Lung (tissue), 12 donors: ENCODE data around the gene FAM149B1. TPM values are rescaled to one million over a fixed set of nuclear protein-coding genes. Genes with fewer than 3 reads are reported as not detected.

Source experiments
- ATAC-seq: fragments of 200-7000 bp; cut with Tn5 transposase; one replicate; pipeline ENCODE4 v1.9.1; 2020; ENCODE audit warnings: moderate number of reproducible peaks; ENCODE audit not compliant: insufficient read depth, low FRiP score
- DNase-seq, 3 donors: peaks; one replicate each; pipeline ENCODE4 v3.0.0-alpha.2; 2013 to 2017
- H3K27ac ChIP-seq, 2 donors: one replicate each; pipeline ENCODE4 v1.5.1; 2013; ENCODE audit warnings: mild to moderate bottlenecking in 2 of 2, moderate library complexity in 2 of 2, control low read depth in 1 of 2, inconsistent platforms in 1 of 2, low read depth in 1 of 2, low read length in 1 of 2
- H3K27me3 ChIP-seq, 3 donors: one replicate each; pipeline ENCODE4 v1.5.1; 2013; ENCODE audit warnings: low read length in 2 of 3; ENCODE audit not compliant: control insufficient read depth in 3 of 3, insufficient read depth in 3 of 3
- H3K36me3 ChIP-seq, 4 donors: one replicate each; pipeline ENCODE4 v1.5.1; 2013; ENCODE audit warnings: low read length in 4 of 4, mild to moderate bottlenecking in 1 of 4, moderate library complexity in 1 of 4; ENCODE audit not compliant: control insufficient read depth in 4 of 4, insufficient read depth in 4 of 4
- H3K4me1 ChIP-seq, 5 donors: one replicate each; pipeline ENCODE4 v1.5.1; 2013; ENCODE audit warnings: low read length in 5 of 5, mild to moderate bottlenecking in 2 of 5, moderate library complexity in 1 of 5; ENCODE audit not compliant: control insufficient read depth in 5 of 5, insufficient read depth in 5 of 5
- H3K4me3 ChIP-seq: one replicate; pipeline ENCODE4 v1.5.1; 2013; ENCODE audit warnings: mild to moderate bottlenecking, control low read depth, moderate library complexity
- H3K9ac ChIP-seq, 2 donors: one replicate each; pipeline ENCODE4 v1.5.1; 2013; ENCODE audit warnings: low read length in 2 of 2, control low read depth in 1 of 2; ENCODE audit not compliant: insufficient read depth in 1 of 2
- H3K9me3 ChIP-seq, 4 donors: one replicate each; pipeline ENCODE4 v1.5.1; 2013; ENCODE audit warnings: low read length in 3 of 4, mild to moderate bottlenecking in 1 of 4, moderate library complexity in 1 of 4; ENCODE audit not compliant: control insufficient read depth in 4 of 4, insufficient read depth in 3 of 4
- WGBS, 2 donors: extraction: QIAGEN DNeasy Blood & Tissue Kit; methylation state at CpG; one replicate each; pipeline ENCODE4 v1.1.7; 2013; 5-methylcytosine and 5-hydroxymethylcytosine counted together
- polyA plus RNA-seq, 2 donors: library from polyadenylated mRNA; stranded (reverse); fragments of 200-250 nt; gene quantifications; one replicate each; pipeline ENCODE4 v1.2.1, GENCODE V29; 2013
- total RNA-seq, 2 donors: library from RNA; depleted of rRNA in 1 of 2; stranded (reverse); fragments of >200 nt in 1 of 2; gene quantifications; one replicate each; pipeline ENCODE4 v1.2.1, GENCODE V29; 2014 to 2021
- TF ChIP-seq, protein P1 (sequence below): IDR thresholded peaks from 2 replicates; pipeline ENCODE4 v1.5.1; 2012; ENCODE audit warnings: mild to moderate bottlenecking; ENCODE audit errors: control extremely low read depth, extremely low read depth
- donor health status: control.
- donor health status: control.
- donor health status: Bipolar disorder and iron deficiency.
- donor health status: healthy.
- donor health status: DM: yes; HTN: yes; CAD: no.

Gene FAM149B1
- total and polyA plus RNA-seq, 4 donors, result 10.7 to 35.9 (median 18.0) TPM

DNA sequence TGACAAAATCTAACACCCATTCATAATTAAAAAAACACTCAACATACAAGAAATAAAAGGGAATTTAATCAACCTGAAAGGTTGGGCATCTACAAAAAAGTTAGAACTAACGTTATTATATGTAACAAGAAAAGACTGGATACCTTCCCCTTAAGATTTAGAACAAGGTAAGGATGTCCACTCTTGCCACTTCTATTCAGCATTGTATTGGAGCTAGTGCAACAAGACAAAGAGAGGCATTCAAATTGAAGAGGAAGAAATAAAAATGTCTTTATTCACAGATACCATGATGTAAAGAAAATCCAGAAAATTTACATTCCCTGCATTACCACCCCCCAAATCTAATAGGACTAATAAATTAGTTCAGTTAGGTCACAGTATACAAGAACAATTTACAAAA is 18.3 kb downstream of the FAM149B1 start:
- H3K27me3 ChIP-seq, result no peaks in the 10 kb centered on the region
- no peak overlapping the region for H3K4me3 ChIP-seq
- no peak for DNase-seq
- peaks cover 0 to 8% (median 6%) of the 10 kb centered on the region in 4 donors for H3K36me3 ChIP-seq
- ATAC-seq, result no peak
- peaks cover 0 to 3% (median 0%) of the 10 kb centered on the region in 4 donors for H3K9me3 ChIP-seq
- TF ChIP-seq, protein P1, sequence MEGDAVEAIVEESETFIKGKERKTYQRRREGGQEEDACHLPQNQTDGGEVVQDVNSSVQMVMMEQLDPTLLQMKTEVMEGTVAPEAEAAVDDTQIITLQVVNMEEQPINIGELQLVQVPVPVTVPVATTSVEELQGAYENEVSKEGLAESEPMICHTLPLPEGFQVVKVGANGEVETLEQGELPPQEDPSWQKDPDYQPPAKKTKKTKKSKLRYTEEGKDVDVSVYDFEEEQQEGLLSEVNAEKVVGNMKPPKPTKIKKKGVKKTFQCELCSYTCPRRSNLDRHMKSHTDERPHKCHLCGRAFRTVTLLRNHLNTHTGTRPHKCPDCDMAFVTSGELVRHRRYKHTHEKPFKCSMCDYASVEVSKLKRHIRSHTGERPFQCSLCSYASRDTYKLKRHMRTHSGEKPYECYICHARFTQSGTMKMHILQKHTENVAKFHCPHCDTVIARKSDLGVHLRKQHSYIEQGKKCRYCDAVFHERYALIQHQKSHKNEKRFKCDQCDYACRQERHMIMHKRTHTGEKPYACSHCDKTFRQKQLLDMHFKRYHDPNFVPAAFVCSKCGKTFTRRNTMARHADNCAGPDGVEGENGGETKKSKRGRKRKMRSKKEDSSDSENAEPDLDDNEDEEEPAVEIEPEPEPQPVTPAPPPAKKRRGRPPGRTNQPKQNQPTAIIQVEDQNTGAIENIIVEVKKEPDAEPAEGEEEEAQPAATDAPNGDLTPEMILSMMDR, result no peak
- no peak overlapping the region for H3K27ac ChIP-seq
- H3K9ac ChIP-seq, result no peak overlapping the region
- H3K4me1 ChIP-seq, result no peaks in the 10 kb centered on the region
- 95 to 100% methylated on average over 1 of the region's 1 CpG for WGBS, 2 donors

DNA sequence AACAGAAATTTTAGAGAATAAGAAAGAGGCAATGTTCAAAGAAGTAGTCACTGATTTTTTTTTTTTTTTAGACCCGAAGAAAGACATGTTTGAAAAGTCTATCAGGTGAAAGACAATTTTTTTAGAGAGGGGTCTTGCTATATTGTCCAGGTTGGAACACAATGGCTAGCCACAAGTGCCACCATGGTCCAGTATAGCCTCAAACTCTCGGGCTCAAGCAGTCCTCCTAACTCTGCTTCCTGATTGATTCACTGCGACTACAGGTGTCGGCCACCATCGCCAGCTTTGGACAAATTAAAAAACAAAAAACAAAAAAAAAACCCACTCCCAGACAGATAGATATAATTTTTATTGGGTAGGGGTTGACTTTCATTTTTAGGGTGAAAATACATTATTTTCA is 22.3 kb downstream of the FAM149B1 start:
- TF ChIP-seq, protein P1, result no peak
- no peaks in the 10 kb centered on the region for H3K4me1 ChIP-seq
- no peak overlapping the region for H3K4me3 ChIP-seq
- H3K9ac ChIP-seq, result no peak overlapping the region
- no peaks in the 10 kb centered on the region for H3K9me3 ChIP-seq
- WGBS, 2 donors, result 97% methylated on average over 5 of the region's 5 CpGs
- no peak overlapping the region for H3K27ac ChIP-seq
- no peaks in the 10 kb centered on the region for H3K27me3 ChIP-seq
- ATAC-seq, result no peak
- peaks cover 0 to 3% (median under 1%) of the 10 kb centered on the region in 4 donors for H3K36me3 ChIP-seq
- DNase-seq, result no peak

DNA sequence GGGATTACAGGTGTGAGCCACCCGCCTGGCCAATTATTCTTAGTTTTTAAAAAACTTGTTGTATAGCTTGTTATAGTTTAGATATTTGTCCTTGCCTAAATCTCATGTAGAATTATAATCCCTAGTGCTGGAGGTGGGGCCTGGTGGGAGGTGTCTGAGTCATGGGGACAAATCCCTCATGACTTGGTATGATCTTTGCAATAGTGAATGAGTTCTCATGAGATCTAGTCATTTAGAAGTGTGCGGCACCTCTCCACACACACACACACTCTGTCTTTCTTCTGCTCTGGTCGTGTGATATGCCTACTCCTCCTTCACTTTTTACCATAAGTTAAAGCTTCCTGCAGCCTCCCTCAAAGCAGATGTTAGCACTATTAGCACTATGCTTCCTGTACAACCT is 37.2 kb downstream of the FAM149B1 start:
- WGBS, 2 donors, result 95% methylated on average over 3 of the region's 3 CpGs
- ATAC-seq, result no peak

More for the DNA sequence above, 37.2 kb downstream of the FAM149B1 start:
- H3K9me3 ChIP-seq, result no peaks in the 10 kb centered on the region
- H3K27me3 ChIP-seq, result no peaks in the 10 kb centered on the region
- no peaks in the 10 kb centered on the region for H3K4me1 ChIP-seq
- no peak overlapping the region for H3K4me3 ChIP-seq
- TF ChIP-seq, protein P1, result no peak
- H3K9ac ChIP-seq, result no peak overlapping the region
- no peak for DNase-seq
- H3K36me3 ChIP-seq, result peaks cover 4 to 8% (median 5%) of the 10 kb centered on the region in 4 donors
- no peak overlapping the region for H3K27ac ChIP-seq
